Stimulated activated CD4-positive, alpha-beta T cell treated with anti-CD3 and anti-CD28 coated beads, TNF-alpha, amount 100 ng/mL, for 4 hours (primary cell): ENCODE data around the gene IPO8.
"Not testable (repeated sequence)": the region's sequence is repeated elsewhere in the genome, so short reads cannot be mapped to it uniquely, and the experiment has no call there.

Experiments used
- DNase-seq, 3 experiments: peaks; one replicate each; pipeline ENCODE4 v3.0.0-alpha.2; 2020; ENCODE audit warnings: low read depth in 3 of 3

IPO8 gene

GRCh38 chr12:30604302-30604701 is 91.4 kb downstream of the IPO8 start:
- DNase-seq, result not testable (repeated sequence)

- no peak for DNase-seq
These were observed 92.5 kb downstream of the IPO8 start for GRCh38 chr12:30603129-30603528.

DNA sequence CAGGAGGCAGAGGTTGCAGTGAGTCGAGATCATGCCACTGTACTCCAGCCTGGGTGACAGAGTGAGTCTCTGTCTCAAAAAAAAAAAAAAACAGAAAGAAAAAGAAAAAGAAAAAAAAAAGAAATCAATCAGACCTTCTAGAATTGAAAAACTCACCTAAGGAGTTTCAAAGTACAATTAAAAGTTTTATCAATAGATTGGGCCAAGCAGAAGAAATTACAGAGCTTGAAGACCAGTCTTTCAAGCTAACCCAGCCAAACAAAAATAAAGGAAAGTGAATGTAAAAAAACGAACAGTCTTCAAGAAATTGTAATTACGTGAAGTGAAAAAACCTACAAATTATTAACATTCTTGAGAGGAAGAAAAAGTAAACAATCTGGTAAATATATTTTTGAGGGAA is 93.0 kb downstream of the IPO8 start:
- no peak for DNase-seq

DNA sequence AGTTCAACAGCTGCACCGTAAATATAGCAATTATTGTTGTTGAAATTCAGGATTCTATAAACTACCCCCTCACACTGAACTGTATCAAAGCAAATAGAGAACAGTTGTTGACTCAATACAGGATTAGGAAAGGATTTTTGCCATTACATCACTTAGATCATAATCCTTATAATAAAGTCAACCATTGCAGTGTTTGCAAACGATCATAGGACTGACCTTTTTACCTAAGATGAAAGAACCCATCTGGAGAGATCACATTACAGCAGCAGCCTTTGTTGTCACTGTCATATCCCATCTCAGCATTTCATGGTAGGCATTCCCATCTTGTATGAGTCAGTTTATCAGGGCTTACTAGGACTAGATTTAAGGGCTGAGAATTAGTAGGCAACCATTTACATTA is 96.1 kb downstream of the IPO8 start:
- DNase-seq, result no peak

DNA sequence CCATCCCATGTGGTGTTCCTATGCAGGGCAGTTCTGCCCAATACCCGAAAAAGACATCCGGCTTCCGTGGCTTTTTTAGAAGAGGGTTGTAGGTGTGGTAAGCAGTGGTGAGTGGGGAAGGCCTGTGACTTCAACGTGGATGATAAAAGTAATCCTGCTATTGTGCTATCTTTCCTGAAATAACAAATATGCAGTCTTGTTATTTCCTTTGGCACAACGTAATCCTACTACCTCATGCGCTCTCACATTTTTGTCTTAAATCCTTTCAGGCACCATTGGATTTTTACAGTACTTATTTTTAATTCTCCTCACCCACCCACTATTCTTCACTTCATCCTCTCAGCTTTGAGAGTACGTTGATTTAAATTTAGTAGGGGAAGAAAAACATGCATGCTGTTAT is 96.8 kb downstream of the IPO8 start:
- DNase-seq, result no peak

GRCh38 chr12:30595742-30596141 is 99.9 kb downstream of the IPO8 start:
- DNase-seq, result no peak

- no peak for DNase-seq
These were observed 101.2 kb downstream of the IPO8 start for GRCh38 chr12:30594509-30594908.

- DNase-seq, result not testable (repeated sequence)
These were observed 107.1 kb downstream of the IPO8 start for GRCh38 chr12:30588572-30588971.

- no peak for DNase-seq
These were observed 107.9 kb downstream of the IPO8 start for GRCh38 chr12:30587782-30588181.

DNA sequence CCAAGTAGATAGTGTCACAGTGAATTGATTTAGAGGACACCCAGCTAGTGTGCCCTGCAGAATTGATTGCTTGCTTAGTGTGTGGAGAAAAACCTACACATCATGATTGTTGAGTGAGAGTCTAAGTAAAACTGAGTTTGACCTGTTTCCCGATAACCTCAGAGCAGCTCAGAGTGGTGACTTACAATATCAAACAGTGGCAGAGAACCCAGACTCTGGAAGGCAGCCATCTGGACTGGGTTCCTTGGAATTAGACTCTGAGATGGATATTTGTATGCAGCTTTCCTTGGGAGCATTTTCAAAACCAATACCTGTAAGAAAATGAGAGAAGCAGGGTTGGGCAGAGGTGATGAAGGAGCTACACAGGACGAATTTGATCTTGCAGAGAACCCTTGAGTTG is 109.8 kb downstream of the IPO8 start:
- no peak for DNase-seq

DNA sequence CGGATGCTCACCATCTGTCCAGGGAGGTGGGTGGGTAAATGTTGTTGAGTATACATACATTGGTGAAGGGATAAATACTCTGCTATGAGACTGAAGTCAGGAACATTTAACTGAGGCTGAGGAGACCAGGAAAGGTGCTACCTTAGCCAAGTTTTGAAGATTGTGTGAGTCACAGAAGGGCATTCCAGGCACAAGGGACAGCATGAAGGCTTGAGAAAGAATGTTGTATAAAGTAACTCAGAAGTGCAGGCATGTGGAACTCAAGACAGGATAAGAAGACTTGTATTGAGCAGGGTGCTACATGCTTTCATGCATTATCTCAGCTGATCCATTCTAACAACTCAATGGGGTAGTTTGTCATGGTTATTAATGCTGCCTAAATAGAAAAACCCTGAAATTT is 112.7 kb downstream of the IPO8 start:
- DNase-seq, result no peak

- DNase-seq, result no peak
These were observed 115.3 kb downstream of the IPO8 start for GRCh38 chr12:30580344-30580743.
